Colonic mucosa (tissue), 4 donors: ENCODE measurements around the gene SNAP23. TPM values are rescaled to one million over a fixed set of nuclear protein-coding genes. Genes with fewer than 3 reads are reported as not detected.

Source experiments
- DNase-seq: peaks from one replicate; pipeline ENCODE4 v3.0.0-alpha.2; 2020
- H3K27ac ChIP-seq: fragments of 200-600 bp; one replicate; pipeline ENCODE4 v1.8.0; 2021
- H3K27me3 ChIP-seq: fragments of 200-600 bp; one replicate; pipeline ENCODE4 v1.8.0; 2021
- H3K36me3 ChIP-seq: fragments of 200-600 bp; one replicate; pipeline ENCODE4 v1.8.0; 2021
- H3K4me1 ChIP-seq: fragments of 200-600 bp; one replicate; pipeline ENCODE4 v1.8.0; 2021; ENCODE audit warnings: mild to moderate bottlenecking
- H3K4me3 ChIP-seq: fragments of 200-600 bp; one replicate; pipeline ENCODE4 v1.8.0; 2021
- H3K9ac ChIP-seq, 2 donors: one replicate each; pipeline ENCODE4 v1.7.0; 2013; ENCODE audit warnings: control low read depth in 2 of 2, low read depth in 2 of 2, low read length in 2 of 2
- H3K9me3 ChIP-seq: fragments of 200-600 bp; one replicate; pipeline ENCODE4 v1.8.0; 2021
- intact Hi-C: fragments of 100-400 bp; cut with DNase I; formaldehyde crosslinking; loops from one replicate; pipeline ENCODE4 v1.14.1; 2022
- total RNA-seq, 2 donors: library from RNA; stranded (reverse); fragmentation: NEBNext Ultra II Directional in 1 of 2; extraction: Animal tissue kit (Norgen Biotek cat#: 25700) in 1 of 2; gene quantifications; one replicate each; pipeline ENCODE4 v1.2.1, GENCODE V29; 2021
- TF ChIP-seq, protein P1 (sequence below): fragments of 200-600 bp; IDR thresholded peaks from one replicate; pipeline ENCODE4 v1.8.0; 2022; ENCODE audit warnings: antibody characterized with exemption, mild to moderate bottlenecking
- donor health status: healthy.
- donor health status: DM: no; HTN: no; CAD: no.
- donor health status: DM: no; HTN: no; CAD: no.

The SNAP23 gene
- total RNA-seq, 2 donors from 2014 or later, result 60.9 to 65.2 TPM

DNA sequence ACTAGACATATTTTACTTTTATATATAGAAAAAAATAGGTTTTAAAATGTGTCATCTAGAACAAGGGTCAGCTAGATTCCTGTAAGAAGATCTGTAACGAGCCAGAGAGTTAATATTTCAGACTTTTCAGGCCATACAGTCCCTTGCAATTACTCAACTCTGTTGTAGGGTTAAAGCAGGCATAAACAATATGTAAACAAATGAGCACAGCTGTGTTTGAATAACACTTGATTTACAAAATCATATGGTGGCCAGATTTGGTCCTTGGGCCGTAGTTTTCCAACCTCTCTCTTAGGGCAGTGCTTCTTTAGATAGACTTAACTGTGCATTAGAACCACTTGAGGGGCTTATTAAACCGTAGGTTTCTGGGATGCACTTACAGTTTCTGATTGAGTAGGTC, 33.5 kb downstream of the SNAP23 start:
- intact Hi-C loops, result no loop called here
- TF ChIP-seq, protein P1, sequence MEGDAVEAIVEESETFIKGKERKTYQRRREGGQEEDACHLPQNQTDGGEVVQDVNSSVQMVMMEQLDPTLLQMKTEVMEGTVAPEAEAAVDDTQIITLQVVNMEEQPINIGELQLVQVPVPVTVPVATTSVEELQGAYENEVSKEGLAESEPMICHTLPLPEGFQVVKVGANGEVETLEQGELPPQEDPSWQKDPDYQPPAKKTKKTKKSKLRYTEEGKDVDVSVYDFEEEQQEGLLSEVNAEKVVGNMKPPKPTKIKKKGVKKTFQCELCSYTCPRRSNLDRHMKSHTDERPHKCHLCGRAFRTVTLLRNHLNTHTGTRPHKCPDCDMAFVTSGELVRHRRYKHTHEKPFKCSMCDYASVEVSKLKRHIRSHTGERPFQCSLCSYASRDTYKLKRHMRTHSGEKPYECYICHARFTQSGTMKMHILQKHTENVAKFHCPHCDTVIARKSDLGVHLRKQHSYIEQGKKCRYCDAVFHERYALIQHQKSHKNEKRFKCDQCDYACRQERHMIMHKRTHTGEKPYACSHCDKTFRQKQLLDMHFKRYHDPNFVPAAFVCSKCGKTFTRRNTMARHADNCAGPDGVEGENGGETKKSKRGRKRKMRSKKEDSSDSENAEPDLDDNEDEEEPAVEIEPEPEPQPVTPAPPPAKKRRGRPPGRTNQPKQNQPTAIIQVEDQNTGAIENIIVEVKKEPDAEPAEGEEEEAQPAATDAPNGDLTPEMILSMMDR, result no peak
- H3K27ac ChIP-seq, result no peak overlapping the region
- no peak for DNase-seq
- no peak overlapping the region for H3K9ac ChIP-seq
- H3K27me3 ChIP-seq, result no peaks in the 10 kb centered on the region
- no peak overlapping the region for H3K4me3 ChIP-seq
- no peaks in the 10 kb centered on the region for H3K9me3 ChIP-seq
- no peaks in the 10 kb centered on the region for H3K4me1 ChIP-seq
- peaks cover 6% of the 10 kb centered on the region for H3K36me3 ChIP-seq

DNA sequence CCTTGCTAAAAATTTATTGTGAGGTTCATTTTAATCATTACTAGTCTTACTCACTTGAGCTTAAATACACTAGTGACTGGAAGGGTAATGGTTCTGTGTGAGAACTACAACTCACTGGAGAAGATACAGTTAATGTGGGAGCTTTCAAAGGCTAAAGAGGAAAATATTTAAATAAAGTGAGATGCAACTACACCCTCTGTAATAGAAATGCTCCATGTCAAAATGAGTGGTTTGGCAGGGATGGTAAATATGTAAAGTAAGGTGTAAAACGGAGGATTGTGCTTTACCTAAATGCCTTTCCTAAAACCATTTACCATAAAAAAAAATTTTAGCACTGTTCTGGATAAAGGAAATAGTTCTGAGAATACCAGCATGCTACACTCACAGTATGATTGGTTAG, 37.8 kb downstream of the SNAP23 start:
- no peak overlapping the region for H3K27ac ChIP-seq
- no peak overlapping the region for H3K4me3 ChIP-seq
- intact Hi-C loops, result no loop called here
- H3K36me3 ChIP-seq, result peaks cover 6% of the 10 kb centered on the region
- H3K4me1 ChIP-seq, result no peaks in the 10 kb centered on the region
- H3K27me3 ChIP-seq, result no peaks in the 10 kb centered on the region
- TF ChIP-seq, protein P1, result no peak
- no peak overlapping the region for H3K9ac ChIP-seq
- DNase-seq, result no peak
- H3K9me3 ChIP-seq, result no peaks in the 10 kb centered on the region

DNA sequence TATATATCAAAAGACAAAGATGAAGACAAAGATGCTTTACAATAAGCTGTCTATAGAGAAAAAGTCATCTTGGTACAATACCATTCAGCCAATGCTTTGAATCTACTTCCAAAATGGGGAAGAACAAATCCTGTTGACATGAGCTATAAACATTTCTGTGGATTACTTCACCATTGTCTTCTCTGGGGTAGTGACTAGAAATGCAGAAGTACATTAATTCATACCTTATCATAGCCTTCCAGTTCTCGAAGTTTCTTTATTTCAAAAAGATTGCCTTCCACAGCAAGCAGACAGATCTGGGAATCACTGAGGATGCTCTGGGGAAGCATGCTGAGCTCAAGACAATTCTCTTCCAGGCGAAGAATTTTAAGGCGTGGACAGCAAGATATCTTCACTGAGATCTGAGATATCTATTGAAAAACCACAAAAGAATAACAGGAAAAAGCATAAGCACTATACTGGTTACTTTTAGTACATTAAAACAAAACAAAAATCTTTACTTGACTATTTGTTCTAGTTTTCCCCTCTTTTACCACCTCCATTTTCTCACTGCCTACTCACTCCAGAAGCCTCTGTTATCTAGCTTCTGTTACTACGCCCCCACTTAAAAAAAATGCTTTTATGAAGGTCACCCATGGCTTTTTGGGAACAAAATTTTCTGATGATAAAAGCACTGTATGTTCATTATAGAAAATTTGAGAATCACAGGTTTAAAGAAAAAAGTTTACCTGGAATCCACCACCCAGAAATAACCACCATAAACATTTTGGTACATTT, 49.6 kb downstream of the SNAP23 start:
- no peak for DNase-seq
- Histone ChIP-seq H3K9ac (no peak overlapping the region), H3K27ac (no peak overlapping the region), H3K4me3 (no peak overlapping the region), H3K36me3 (peaks cover 4% of the 10 kb centered on the region), H3K4me1 (no peaks in the 10 kb centered on the region), H3K27me3 (no peaks in the 10 kb centered on the region), H3K9me3 (no peaks in the 10 kb centered on the region)
- intact Hi-C loops, result no loop called here
- TF ChIP-seq, protein P1, result no peak

DNA sequence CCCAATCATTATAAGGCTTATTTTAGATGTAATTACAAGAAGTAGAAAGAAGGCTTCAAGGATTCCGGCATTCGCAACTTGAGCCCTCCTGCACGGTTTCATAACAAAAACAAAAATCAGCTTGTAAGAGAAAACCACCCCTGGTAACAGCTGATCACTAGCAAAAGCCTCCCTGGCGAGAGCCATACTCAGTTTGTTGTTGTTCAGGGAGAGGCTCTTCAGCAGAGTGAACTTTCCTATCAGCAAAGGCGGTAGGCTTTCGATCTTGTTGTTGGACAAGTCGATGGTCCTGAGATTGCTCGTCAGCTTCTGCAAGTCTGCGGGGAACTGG, 52.4 kb downstream of the SNAP23 start:
- Histone ChIP-seq H3K4me3 (peak overlapping the region; percentile 73), H3K27ac (peak overlapping the region; percentile 89), H3K36me3 (peaks cover 4% of the 10 kb centered on the region), H3K9me3 (no peaks in the 10 kb centered on the region), H3K9ac (peak overlapping the region; percentile 72 to 83), H3K27me3 (no peaks in the 10 kb centered on the region), H3K4me1 (no peaks in the 10 kb centered on the region)
- intact Hi-C loops, result no loop called here
- no peak for DNase-seq
- TF ChIP-seq, protein P1, result no peak

DNA sequence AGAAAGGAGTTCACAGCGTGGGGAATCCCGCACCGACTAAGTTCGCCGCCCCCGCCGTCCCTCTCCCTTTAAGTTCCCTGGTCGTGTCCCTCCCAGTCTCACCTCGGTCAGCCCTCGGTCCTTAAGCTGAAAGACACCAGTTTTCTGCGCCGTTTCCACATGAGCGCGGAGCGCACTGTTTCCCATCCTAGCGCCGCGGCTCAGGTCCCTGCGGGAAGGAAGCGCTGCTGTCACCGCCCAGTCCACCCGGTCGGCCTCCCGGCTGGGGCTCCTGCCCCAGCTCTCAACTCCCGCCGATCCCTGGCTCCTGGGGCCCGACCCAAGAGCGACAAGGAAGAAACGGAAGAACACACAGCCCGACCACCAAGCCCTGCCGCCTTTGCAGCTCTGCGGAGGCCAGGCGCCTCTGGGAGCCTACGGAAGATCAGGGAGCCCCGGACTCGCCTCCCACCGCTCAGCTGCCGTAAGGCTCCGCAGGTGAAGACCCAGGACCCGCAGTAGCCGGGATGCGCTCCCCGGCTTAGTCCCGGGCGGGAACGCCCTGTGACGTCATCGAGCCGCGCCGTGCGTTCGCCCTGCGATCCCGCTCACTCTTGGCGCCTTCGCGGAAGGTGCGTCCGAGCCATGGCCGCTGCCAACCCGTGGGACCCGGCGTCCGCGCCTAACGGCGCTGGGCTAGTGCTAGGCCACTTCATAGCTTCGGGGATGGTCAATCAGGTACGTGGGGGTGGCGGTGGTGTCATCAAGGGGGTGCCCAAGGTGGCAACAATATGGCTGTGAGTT, 53.0 kb downstream of the SNAP23 start, which contains the start of the genes HAUS2 and LRRC57:
Gene HAUS2 (plus strand): TSS at position 590 of the 783 bp plus-strand sequence. CDS start 35 bp downstream, at position 625.
Gene LRRC57 (minus strand): TSS at position 545 of the 783 bp plus-strand sequence. CDS start 359 bp downstream, at position 186.
- H3K9me3 ChIP-seq, result no peaks in the 10 kb centered on the region
- intact Hi-C loops, result no loop called here
- DNase-seq, result peak; percentile 93
- TF ChIP-seq, protein P1, result no peak
- H3K4me1 ChIP-seq, result no peaks in the 10 kb centered on the region
- H3K9ac ChIP-seq, result peak within 1 kb of the TSS; percentile 72 to 83
- no peaks in the 10 kb centered on the region for H3K27me3 ChIP-seq
- peak within 1 kb of the TSS; percentile 73 for H3K4me3 ChIP-seq
- H3K36me3 ChIP-seq, result peaks cover 4% of the 10 kb centered on the region
- peak within 1 kb of the TSS; percentile 89 for H3K27ac ChIP-seq
